Uterus (tissue), 4 donors: ENCODE data around the gene NATD1. TPM values are rescaled to one million over a fixed set of nuclear protein-coding genes. Genes with fewer than 3 reads are reported as not detected.

Experiments
- DNase-seq, 2 donors: peaks; one replicate each; pipeline ENCODE4 v3.0.0-alpha.2; 2019 to 2020
- H3K27ac ChIP-seq, 2 donors: fragments of 200-600 bp; sonication (generic); 1 replicate in 1 of 2; 2 replicates in 1 of 2; pipeline ENCODE4 v1.5.1; 2016 to 2018
- H3K27me3 ChIP-seq, 2 donors: fragments of 200-600 bp; sonication (generic); one replicate each; pipeline ENCODE4 v1.5.1; 2018 to 2019; ENCODE audit warnings: control low read depth in 1 of 2
- H3K36me3 ChIP-seq, 2 donors: fragments of 200-600 bp; sonication (generic); one replicate each; pipeline ENCODE4 v1.5.1; 2019; ENCODE audit warnings: control low read depth in 1 of 2
- H3K4me1 ChIP-seq, 2 donors: fragments of 200-600 bp; sonication (generic); one replicate each; pipeline ENCODE4 v1.5.1; 2018 to 2019; ENCODE audit warnings: control low read depth in 1 of 2
- H3K4me3 ChIP-seq, 2 donors: fragments of 200-600 bp; sonication (generic); 1 replicate in 1 of 2; 2 replicates in 1 of 2; pipeline ENCODE4 v1.5.1; 2018 to 2019; ENCODE audit warnings: mild to moderate bottlenecking in 1 of 2
- H3K9me3 ChIP-seq, 2 donors: fragments of 200-600 bp; sonication (generic); one replicate each; pipeline ENCODE4 v1.5.1; 2019; ENCODE audit warnings: control low read depth in 1 of 2
- POLR2A ChIP-seq, 2 donors: fragments of 450-650 bp; IDR thresholded peaks; one replicate each; pipeline ENCODE4 v1.6.1; 2016; ENCODE audit warnings: antibody characterized with exemption in 2 of 2, mild to moderate bottlenecking in 1 of 2, moderate library complexity in 1 of 2
- intact Hi-C: fragments of 100-400 bp; cut with DNase I; formaldehyde crosslinking; loops from one replicate; pipeline ENCODE4 v1.15.1; 2023; ENCODE audit warnings: low total_unique reads
- total RNA-seq, 4 donors: library from RNA; depleted of rRNA in 3 of 4; stranded (reverse); fragments of >200 nt in 3 of 4; gene quantifications; one replicate each; pipeline versions ENCODE4 v1.1.0 to v1.2.4, GENCODE V29; 2014 to 2023
- TF ChIP-seq, protein P1 (sequence below), 4 experiments: fragments of 200-600 bp in 2 of 4; fragments of 450-650 bp in 2 of 4; sonication (generic) in 2 of 4; IDR thresholded peaks; one replicate each; pipeline ENCODE4 v1.5.1; 2016 to 2019; ENCODE audit warnings: antibody characterized with exemption in 4 of 4, mild to moderate bottlenecking in 2 of 4, moderate library complexity in 1 of 4
- donor health status: DM: yes; HTN: yes; CAD: no.

NATD1 gene
- total RNA-seq, 4 donors from 2014 or later: 2.1 to 4.9 (median 3.8) TPM

DNA sequence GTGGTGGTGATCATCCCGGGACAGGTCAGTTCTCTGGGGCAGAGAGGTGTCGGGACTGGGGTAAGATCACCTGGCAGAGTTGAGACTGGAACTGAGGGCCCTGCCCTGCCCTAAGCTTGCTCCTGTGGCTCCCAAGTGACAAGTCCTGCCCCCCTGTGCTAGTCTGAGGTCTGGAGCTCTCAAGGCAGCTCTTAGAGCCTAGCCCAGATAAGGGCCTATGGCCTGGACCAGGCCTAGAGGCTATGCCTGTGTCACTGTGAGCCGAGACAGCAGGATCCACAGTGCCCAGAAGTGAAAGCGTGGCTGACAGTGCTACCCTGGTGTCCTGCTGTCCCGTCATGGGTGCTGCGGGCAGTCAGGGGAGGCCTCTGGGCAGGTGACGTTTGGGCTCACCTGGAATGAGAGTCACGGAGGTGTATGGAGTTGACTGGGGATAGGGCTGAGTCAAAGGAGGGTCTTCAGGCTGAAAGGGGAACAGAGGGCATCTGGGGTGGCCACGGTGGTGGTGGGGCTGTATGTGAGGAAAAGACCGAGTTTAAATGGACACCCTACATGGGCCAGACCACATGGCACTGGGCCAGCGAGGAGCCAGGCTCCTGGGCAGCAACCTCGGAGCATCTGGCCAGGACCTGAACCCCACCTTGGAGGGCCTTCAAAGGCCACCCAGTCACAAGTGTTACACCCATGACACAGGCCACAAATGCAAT lies 5.5 kb downstream of the NATD1 start:
- Histone ChIP-seq H3K27ac (no peak overlapping the region), H3K9me3 (no peaks in the 10 kb centered on the region), H3K4me3 (no peak overlapping the region), H3K4me1 (peaks cover 0 to 11% of the 10 kb centered on the region in 2 donors), H3K36me3 (no peaks in the 10 kb centered on the region), H3K27me3 (no peaks in the 10 kb centered on the region)
- TF ChIP-seq, protein P1, sequence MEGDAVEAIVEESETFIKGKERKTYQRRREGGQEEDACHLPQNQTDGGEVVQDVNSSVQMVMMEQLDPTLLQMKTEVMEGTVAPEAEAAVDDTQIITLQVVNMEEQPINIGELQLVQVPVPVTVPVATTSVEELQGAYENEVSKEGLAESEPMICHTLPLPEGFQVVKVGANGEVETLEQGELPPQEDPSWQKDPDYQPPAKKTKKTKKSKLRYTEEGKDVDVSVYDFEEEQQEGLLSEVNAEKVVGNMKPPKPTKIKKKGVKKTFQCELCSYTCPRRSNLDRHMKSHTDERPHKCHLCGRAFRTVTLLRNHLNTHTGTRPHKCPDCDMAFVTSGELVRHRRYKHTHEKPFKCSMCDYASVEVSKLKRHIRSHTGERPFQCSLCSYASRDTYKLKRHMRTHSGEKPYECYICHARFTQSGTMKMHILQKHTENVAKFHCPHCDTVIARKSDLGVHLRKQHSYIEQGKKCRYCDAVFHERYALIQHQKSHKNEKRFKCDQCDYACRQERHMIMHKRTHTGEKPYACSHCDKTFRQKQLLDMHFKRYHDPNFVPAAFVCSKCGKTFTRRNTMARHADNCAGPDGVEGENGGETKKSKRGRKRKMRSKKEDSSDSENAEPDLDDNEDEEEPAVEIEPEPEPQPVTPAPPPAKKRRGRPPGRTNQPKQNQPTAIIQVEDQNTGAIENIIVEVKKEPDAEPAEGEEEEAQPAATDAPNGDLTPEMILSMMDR (IDR thresholded peaks at IDR 0.05): no peak
- TF ChIP-seq POLR2A (IDR thresholded peaks at IDR 0.05): no peak
- intact Hi-C loops: no loop called here
- DNase-seq: no peak

DNA sequence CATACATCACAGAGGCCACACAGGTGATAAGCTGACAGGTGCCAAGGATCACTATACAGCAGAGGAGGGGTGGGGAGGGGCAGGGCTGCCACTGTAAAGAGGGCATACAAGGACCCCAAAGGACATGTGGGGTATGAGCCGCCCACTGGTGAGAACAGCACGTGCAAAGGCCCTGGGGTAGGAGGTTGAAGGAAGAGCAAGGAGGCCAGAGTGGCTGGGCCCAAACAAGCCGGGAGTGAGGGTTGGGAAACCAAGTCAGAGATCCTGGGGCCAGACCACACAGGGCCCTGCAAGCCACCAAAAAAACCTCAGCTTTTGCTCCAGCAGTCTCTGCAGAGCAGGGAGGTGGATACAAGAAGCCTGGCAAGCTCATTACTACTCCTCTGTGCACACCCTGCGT lies 6.5 kb downstream of the NATD1 start:
- Histone ChIP-seq H3K27me3 (no peaks in the 10 kb centered on the region), H3K27ac (no peak overlapping the region), H3K4me1 (peaks cover 0 to 3% of the 10 kb centered on the region in 2 donors), H3K9me3 (no peaks in the 10 kb centered on the region), H3K4me3 (no peak overlapping the region), H3K36me3 (no peaks in the 10 kb centered on the region)
- TF ChIP-seq, protein P1 (IDR thresholded peaks at IDR 0.05): no peak
- TF ChIP-seq POLR2A (IDR thresholded peaks at IDR 0.05): no peak
- intact Hi-C loops: no loop called here
- DNase-seq: no peak

DNA sequence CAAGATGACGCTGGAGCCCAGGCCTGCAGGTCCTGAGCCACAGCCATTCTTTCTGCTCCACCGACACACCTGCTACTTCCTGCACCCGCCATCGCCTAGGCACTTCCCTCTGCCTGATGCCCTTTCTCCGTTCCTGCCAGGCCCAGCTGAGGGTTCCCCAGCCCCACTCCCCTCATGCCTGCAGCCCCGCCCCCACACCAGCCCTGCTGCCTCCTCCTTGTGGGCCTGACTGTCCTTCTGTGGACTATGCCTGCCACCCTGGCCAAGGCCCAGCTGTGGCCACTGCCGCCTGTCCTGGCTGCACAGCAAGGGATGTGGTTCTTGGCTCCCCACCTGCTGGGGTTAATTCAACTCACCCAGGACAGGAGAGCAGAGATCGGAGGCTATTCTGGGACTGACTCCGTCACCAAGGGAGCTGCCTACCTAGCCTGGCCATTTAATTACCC lies 7.5 kb downstream of the NATD1 start:
- intact Hi-C loops: no loop called here
- Histone ChIP-seq H3K36me3 (no peaks in the 10 kb centered on the region), H3K27me3 (no peaks in the 10 kb centered on the region), H3K4me3 (no peak overlapping the region), H3K9me3 (no peaks in the 10 kb centered on the region), H3K4me1 (no peaks in the 10 kb centered on the region), H3K27ac (no peak overlapping the region)
- DNase-seq: no peak
- TF ChIP-seq, protein P1 (IDR thresholded peaks at IDR 0.05): no peak
- no peak for TF ChIP-seq POLR2A (IDR thresholded peaks at IDR 0.05)

DNA sequence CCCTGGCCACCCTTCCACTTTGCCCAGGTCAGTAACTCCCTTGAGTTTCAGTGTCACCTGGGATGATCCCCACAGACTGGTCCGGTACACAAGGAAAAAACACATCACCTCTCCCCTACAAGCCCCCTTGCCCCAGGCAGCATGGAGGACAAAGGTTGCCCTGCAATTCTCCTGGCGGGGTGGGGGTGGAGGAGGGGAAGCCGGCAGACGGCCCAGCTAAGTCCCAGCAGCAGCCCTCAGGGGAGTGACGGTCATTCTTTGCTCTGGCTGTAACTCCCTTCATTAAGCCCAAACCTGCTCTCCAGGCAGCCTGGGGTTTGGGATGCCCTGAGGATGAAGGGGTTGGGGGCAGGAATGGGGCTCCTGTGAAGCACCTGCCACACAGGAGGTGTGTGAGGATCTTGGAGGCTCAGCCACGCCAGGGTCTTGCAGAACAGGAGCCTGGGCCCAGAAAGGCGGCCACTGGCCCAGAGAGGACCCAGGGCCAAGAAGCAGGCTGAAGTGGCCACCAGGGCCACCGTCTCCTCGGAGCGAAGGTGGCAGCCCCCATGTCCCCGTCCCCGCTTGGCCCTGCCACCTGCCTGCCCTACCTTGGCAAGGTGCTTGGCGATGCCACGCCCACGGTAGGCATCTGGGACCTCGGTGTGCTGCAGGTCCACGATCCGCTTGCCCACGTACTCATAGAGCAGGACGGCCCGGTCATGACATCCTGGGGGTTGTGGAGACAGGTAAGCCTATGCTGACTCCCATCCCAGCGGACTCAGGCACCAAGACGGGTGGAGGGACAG lies 9.5 kb downstream of the NATD1 start:
- intact Hi-C loops: no loop called here
- Histone ChIP-seq H3K4me1 (no peaks in the 10 kb centered on the region), H3K36me3 (no peaks in the 10 kb centered on the region), H3K27me3 (no peaks in the 10 kb centered on the region), H3K27ac (no peak overlapping the region), H3K9me3 (no peaks in the 10 kb centered on the region), H3K4me3 (no peak overlapping the region)
- no peak for DNase-seq
- TF ChIP-seq POLR2A (IDR thresholded peaks at IDR 0.05): no peak
- TF ChIP-seq, protein P1 (IDR thresholded peaks at IDR 0.05): no peak
